22Rv1 (cell line): Measurements from ENCODE around the gene GATA6.

ENCODE experiments used
- H3K27ac ChIP-seq: fragments of 450-650 bp; 2 replicates; pipeline ENCODE4 v1.5.1; 2017
- ZFX ChIP-seq: fragments of 450-650 bp; IDR thresholded peaks from 2 replicates; pipeline ENCODE4 v1.6.1; 2017; ENCODE audit warnings: antibody characterized with exemption, borderline replicate concordance
- TF ChIP-seq, protein P1 (sequence below): fragments of 450-650 bp; IDR thresholded peaks from 2 replicates; pipeline ENCODE4 v1.5.1; 2017; ENCODE audit warnings: mild to moderate bottlenecking

Gene GATA6

GRCh38 chr18:22169011-22169888 is at the start of gene GATA6:
TSS of gene GATA6 (plus strand) at chr18:22169589. CDS start at chr18:22171145, 1,556 bp downstream.
- TF ChIP-seq, protein P1, sequence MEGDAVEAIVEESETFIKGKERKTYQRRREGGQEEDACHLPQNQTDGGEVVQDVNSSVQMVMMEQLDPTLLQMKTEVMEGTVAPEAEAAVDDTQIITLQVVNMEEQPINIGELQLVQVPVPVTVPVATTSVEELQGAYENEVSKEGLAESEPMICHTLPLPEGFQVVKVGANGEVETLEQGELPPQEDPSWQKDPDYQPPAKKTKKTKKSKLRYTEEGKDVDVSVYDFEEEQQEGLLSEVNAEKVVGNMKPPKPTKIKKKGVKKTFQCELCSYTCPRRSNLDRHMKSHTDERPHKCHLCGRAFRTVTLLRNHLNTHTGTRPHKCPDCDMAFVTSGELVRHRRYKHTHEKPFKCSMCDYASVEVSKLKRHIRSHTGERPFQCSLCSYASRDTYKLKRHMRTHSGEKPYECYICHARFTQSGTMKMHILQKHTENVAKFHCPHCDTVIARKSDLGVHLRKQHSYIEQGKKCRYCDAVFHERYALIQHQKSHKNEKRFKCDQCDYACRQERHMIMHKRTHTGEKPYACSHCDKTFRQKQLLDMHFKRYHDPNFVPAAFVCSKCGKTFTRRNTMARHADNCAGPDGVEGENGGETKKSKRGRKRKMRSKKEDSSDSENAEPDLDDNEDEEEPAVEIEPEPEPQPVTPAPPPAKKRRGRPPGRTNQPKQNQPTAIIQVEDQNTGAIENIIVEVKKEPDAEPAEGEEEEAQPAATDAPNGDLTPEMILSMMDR = peak; percentile 55
- no peak for TF ChIP-seq ZFX
- H3K27ac ChIP-seq = peak within 1 kb of the TSS; percentile 87

DNA sequence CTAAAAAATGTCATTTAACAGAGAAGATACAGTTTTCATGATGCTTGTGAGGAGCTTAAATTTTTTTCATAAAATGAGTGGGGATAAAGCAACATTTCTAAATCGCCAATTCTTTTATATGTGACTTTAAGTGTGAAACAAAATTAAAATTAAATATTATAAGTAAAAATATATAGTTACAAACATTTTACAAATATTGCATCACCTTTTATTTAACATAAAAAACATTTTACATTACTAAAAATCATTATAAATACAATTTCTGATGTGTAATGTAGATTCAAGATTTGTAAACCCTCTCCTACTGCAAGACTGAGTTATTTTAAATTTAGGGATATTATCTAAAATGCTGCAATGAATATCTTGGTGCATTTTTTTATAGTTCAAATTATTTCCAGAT is 44.4 kb upstream of the GATA6 start:
- no peak overlapping the region for H3K27ac ChIP-seq
- TF ChIP-seq, protein P1 = no peak
- no peak for TF ChIP-seq ZFX

DNA sequence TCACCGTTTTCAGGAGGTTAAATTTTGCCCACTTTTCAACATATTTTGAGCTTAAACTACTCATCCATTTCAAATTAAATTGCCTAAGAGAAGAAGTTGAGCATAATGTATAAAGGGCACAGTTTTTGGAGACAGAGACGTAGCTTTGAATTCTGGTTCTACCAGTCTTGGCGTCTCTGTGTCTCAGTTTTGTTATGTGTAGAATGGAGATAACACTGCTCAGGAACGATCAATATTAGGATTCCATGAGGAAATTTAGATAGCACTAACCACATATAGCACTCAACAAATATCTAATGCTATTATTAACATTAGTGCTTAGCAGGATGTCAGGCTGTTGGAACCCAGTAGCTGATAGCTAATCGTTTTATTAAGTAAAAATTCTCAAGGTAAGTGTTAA is 40.4 kb upstream of the GATA6 start:
- H3K27ac ChIP-seq = peak overlapping the region; percentile 52
- TF ChIP-seq ZFX = no peak
- TF ChIP-seq, protein P1 = no peak

DNA sequence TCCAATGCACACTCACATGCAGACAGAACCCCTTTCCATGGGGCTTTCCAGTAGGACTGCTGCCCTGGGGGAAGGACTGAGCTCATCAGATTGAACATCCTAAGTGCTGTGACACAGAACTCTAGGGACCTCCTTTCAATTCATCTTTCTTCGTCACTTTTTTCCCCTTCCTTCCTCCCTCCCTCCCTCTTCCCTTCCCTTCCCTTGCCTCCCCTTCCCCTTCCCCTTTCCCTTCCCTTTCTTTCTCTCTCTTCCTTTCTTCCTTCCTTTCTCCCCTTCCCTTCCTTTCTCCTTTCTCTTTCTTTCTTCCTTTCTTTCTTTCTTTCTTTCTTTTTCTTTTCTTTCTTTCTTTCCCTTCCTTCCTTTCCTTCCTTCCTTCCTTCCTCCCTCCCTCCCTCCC is 39.6 kb upstream of the GATA6 start:
- H3K27ac ChIP-seq = no peak overlapping the region
- TF ChIP-seq, protein P1 = no peak
- TF ChIP-seq ZFX = no peak

GRCh38 chr18:22132258-22132657 is 37.1 kb upstream of the GATA6 start:
- H3K27ac ChIP-seq = no peak overlapping the region
- TF ChIP-seq, protein P1 = no peak
- no peak for TF ChIP-seq ZFX

DNA sequence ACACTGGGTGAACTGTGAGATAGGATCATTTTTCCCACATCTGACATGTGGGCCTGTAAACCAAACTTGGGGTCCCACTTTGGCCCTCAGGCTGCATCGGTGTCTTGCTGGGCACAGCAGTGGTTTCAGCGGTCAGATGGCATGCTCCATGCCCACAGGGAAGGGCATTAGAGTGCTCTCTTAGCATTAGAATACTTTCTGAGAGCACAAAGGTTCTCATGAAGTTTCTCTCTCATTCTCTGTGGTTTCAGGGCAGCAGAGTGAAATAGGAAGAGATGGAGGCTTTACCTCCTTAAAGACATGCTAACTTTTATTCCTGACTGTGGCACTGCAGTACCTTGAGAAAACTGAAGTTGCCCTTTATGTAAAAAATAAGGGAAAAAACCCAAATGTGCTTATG is 36.6 kb upstream of the GATA6 start:
- no peak overlapping the region for H3K27ac ChIP-seq
- TF ChIP-seq, protein P1 = no peak
- no peak for TF ChIP-seq ZFX

GRCh38 chr18:22136395-22136794 is 33.0 kb upstream of the GATA6 start:
- TF ChIP-seq, protein P1 = no peak
- no peak for TF ChIP-seq ZFX
- no peak overlapping the region for H3K27ac ChIP-seq
